ENCODE data around the gene PGAP2.
A peak's percentile ranks its signal among the peaks of the same experiment; 100 is the strongest.

Gene PGAP2

GRCh38 chr11:3824714-3825472 lies 16.5 kb downstream of the PGAP2 start:
- peak overlapping the region; percentile 13 for H3K27ac ChIP-seq (ENCODE audit: low read length)
- peaks cover 22% of the 10 kb centered on the region for H3K4me1 ChIP-seq (ENCODE audit: insufficient read depth, low read length)
- H3K27me3 ChIP-seq (ENCODE audit: insufficient read depth, low read length) = no peaks in the 10 kb centered on the region
- peaks cover 35% of the 10 kb centered on the region for H3K36me3 ChIP-seq (ENCODE audit: insufficient read depth, low read depth, low read length)
- no peaks in the 10 kb centered on the region for H3K9me3 ChIP-seq (ENCODE audit: insufficient read depth, low read depth, low read length)
- no peak overlapping the region for H3K9ac ChIP-seq (ENCODE audit: low read depth, low read length)
- H3K4me3 ChIP-seq (ENCODE audit: low read length) = no peak overlapping the region

DNA sequence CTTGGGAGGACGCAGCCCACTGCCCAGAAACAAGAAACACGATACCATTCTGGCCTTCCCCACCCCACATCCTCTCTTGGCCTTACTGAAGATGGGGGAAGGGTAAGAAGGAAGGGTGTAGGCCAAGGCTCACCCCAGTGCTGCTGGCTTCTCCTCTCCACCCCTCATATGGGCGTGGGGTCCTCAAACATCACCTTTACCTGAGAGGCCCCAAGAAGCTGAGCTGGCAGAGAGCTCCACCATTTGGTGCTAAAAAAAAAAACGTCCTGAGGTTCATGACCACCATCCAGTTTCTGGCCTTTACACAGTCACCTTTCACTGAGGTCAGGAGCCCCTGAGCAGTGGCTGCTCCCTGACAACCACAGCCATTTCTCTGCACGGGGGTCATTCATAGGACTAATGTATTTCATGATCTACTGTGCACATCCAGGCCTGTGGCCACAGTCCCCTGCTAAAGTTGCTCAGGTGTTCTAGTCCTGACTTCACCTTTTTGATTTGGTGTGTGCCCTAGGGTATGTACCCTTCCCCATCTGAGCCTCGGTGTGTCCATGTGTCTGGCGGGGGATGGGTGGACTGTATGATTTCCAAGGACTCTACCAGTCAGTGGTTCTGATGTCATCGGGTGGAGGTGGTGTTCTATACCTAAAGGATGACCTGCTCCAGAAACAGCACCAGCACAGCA lies 17.3 kb downstream of the PGAP2 start:
- no peaks in the 10 kb centered on the region for H3K9me3 ChIP-seq (ENCODE audit: insufficient read depth, low read depth, low read length)
- H3K27ac ChIP-seq (ENCODE audit: low read length) = peak overlapping the region; percentile 79
- no peak overlapping the region for H3K4me3 ChIP-seq (ENCODE audit: low read length)
- peaks cover 22% of the 10 kb centered on the region for H3K4me1 ChIP-seq (ENCODE audit: insufficient read depth, low read length)
- H3K9ac ChIP-seq (ENCODE audit: low read depth, low read length) = peak overlapping the region; percentile 2; the same call in 1 of the 2 replicates
- peaks cover 41% of the 10 kb centered on the region for H3K36me3 ChIP-seq (ENCODE audit: insufficient read depth, low read depth, low read length)
- no peaks in the 10 kb centered on the region for H3K27me3 ChIP-seq (ENCODE audit: insufficient read depth, low read length)

- H3K4me3 ChIP-seq (ENCODE audit: low read length) = peak overlapping the region; percentile 26; the same call in 1 of the 2 replicates
- no peaks in the 10 kb centered on the region for H3K9me3 ChIP-seq (ENCODE audit: insufficient read depth, low read depth, low read length)
- H3K27ac ChIP-seq (ENCODE audit: low read length) = peak overlapping the region; percentile 48
- peaks cover 38% of the 10 kb centered on the region for H3K36me3 ChIP-seq (ENCODE audit: insufficient read depth, low read depth, low read length)
- peak overlapping the region; percentile 21; the same call in 1 of the 2 replicates for H3K9ac ChIP-seq (ENCODE audit: low read depth, low read length)
- H3K27me3 ChIP-seq (ENCODE audit: insufficient read depth, low read length) = no peaks in the 10 kb centered on the region
- H3K4me1 ChIP-seq (ENCODE audit: insufficient read depth, low read length) = peaks cover 22% of the 10 kb centered on the region
Measured at GRCh38 chr11:3826721-3827120, 18.4 kb downstream of the PGAP2 start.

GRCh38 chr11:3827434-3828186 lies 19.2 kb downstream of the PGAP2 start:
- H3K27me3 ChIP-seq (ENCODE audit: insufficient read depth, low read length) = no peaks in the 10 kb centered on the region
- peak overlapping the region; percentile 48 for H3K27ac ChIP-seq (ENCODE audit: low read length)
- peak overlapping the region; percentile 21; the same call in 1 of the 2 replicates for H3K9ac ChIP-seq (ENCODE audit: low read depth, low read length)
- peaks cover 43% of the 10 kb centered on the region for H3K36me3 ChIP-seq (ENCODE audit: insufficient read depth, low read depth, low read length)
- no peaks in the 10 kb centered on the region for H3K9me3 ChIP-seq (ENCODE audit: insufficient read depth, low read depth, low read length)
- peaks cover 22% of the 10 kb centered on the region for H3K4me1 ChIP-seq (ENCODE audit: insufficient read depth, low read length)
- no peak overlapping the region for H3K4me3 ChIP-seq (ENCODE audit: low read length)

GRCh38 chr11:3830088-3830487 lies 21.7 kb downstream of the PGAP2 start:
- Histone ChIP-seq H3K9me3 (ENCODE audit: insufficient read depth, low read depth, low read length) (no peaks in the 10 kb centered on the region), H3K27me3 (ENCODE audit: insufficient read depth, low read length) (no peaks in the 10 kb centered on the region), H3K36me3 (ENCODE audit: insufficient read depth, low read depth, low read length) (peaks cover 43% of the 10 kb centered on the region), H3K9ac (ENCODE audit: low read depth, low read length) (no peak overlapping the region), H3K4me3 (ENCODE audit: low read length) (no peak overlapping the region), H3K27ac (ENCODE audit: low read length) (no peak overlapping the region), H3K4me1 (ENCODE audit: insufficient read depth, low read length) (peaks cover 28% of the 10 kb centered on the region)

GRCh38 chr11:3830730-3831129 lies 22.4 kb downstream of the PGAP2 start:
- Histone ChIP-seq H3K27ac (ENCODE audit: low read length) (no peak overlapping the region), H3K4me3 (ENCODE audit: low read length) (no peak overlapping the region), H3K9ac (ENCODE audit: low read depth, low read length) (no peak overlapping the region), H3K27me3 (ENCODE audit: insufficient read depth, low read length) (no peaks in the 10 kb centered on the region), H3K9me3 (ENCODE audit: insufficient read depth, low read depth, low read length) (no peaks in the 10 kb centered on the region), H3K4me1 (ENCODE audit: insufficient read depth, low read length) (peaks cover 26% of the 10 kb centered on the region), H3K36me3 (ENCODE audit: insufficient read depth, low read depth, low read length) (peaks cover 39% of the 10 kb centered on the region)

GRCh38 chr11:3831378-3832239 lies 23.2 kb downstream of the PGAP2 start:
- H3K9me3 ChIP-seq (ENCODE audit: insufficient read depth, low read depth, low read length) = no peaks in the 10 kb centered on the region
- peaks cover 20% of the 10 kb centered on the region for H3K4me1 ChIP-seq (ENCODE audit: insufficient read depth, low read length)
- H3K36me3 ChIP-seq (ENCODE audit: insufficient read depth, low read depth, low read length) = peaks cover 34% of the 10 kb centered on the region
- H3K9ac ChIP-seq (ENCODE audit: low read depth, low read length) = no peak overlapping the region
- no peak overlapping the region for H3K4me3 ChIP-seq (ENCODE audit: low read length)
- H3K27me3 ChIP-seq (ENCODE audit: insufficient read depth, low read length) = no peaks in the 10 kb centered on the region
- H3K27ac ChIP-seq (ENCODE audit: low read length) = no peak overlapping the region

- H3K9me3 ChIP-seq (ENCODE audit: insufficient read depth, low read depth, low read length) = no peaks in the 10 kb centered on the region
- peaks cover 26% of the 10 kb centered on the region for H3K36me3 ChIP-seq (ENCODE audit: insufficient read depth, low read depth, low read length)
- H3K4me3 ChIP-seq (ENCODE audit: low read length) = no peak overlapping the region
- no peak overlapping the region for H3K27ac ChIP-seq (ENCODE audit: low read length)
- no peak overlapping the region for H3K9ac ChIP-seq (ENCODE audit: low read depth, low read length)
- no peaks in the 10 kb centered on the region for H3K27me3 ChIP-seq (ENCODE audit: insufficient read depth, low read length)
- peaks cover 13% of the 10 kb centered on the region for H3K4me1 ChIP-seq (ENCODE audit: insufficient read depth, low read length)
Measured at GRCh38 chr11:3832816-3833215, 24.5 kb downstream of the PGAP2 start.

DNA sequence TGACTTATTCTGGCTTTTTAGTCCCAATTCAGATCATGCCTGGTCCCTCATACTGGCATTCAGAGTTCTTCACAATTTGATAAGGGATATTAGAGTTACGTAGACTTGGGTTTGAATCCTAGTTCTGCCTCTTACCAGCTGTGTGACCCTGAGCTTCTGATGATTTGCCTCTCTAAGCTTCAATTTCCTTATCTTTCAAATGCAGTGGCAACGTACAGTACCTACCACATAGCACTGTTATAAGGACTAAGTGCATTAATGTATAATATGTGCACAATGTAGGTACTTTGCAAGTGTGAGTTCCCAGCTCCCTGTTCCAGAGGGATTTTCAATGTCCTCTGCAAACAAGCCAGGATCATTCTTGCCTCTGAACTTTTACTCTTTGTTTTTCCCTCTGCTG lies 25.1 kb downstream of the PGAP2 start:
- no peak overlapping the region for H3K9ac ChIP-seq (ENCODE audit: low read depth, low read length)

DNA sequence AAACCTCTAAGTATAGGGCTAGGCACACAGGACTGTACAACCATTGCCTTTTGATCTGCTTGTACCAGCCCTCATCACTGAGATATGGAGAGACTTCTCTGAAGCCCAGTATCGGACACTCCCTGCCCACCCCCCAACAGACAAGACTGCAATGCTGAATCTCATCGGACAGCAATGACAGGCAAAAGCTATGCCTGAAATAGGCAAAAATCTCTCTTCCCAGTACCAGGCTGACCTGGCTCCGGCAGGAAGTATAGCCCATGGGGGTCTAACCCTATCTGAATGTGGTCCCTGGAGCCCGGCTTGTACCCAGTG lies 25.9 kb downstream of the PGAP2 start:
- Histone ChIP-seq H3K27ac (ENCODE audit: low read length) (no peak overlapping the region), H3K4me1 (ENCODE audit: insufficient read depth, low read length) (peaks cover 13% of the 10 kb centered on the region), H3K9me3 (ENCODE audit: insufficient read depth, low read depth, low read length) (no peaks in the 10 kb centered on the region), H3K27me3 (ENCODE audit: insufficient read depth, low read length) (no peaks in the 10 kb centered on the region), H3K9ac (ENCODE audit: low read depth, low read length) (no peak overlapping the region), H3K36me3 (ENCODE audit: insufficient read depth, low read depth, low read length) (peaks cover 20% of the 10 kb centered on the region), H3K4me3 (ENCODE audit: low read length) (no peak overlapping the region)

More for the DNA sequence above, 25.1 kb downstream of the PGAP2 start:
- peaks cover 20% of the 10 kb centered on the region; the same call in 1 of the 2 replicates for H3K36me3 ChIP-seq (ENCODE audit: insufficient read depth, low read depth, low read length)
- H3K4me3 ChIP-seq (ENCODE audit: low read length) = no peak overlapping the region
- no peak overlapping the region for H3K27ac ChIP-seq (ENCODE audit: low read length)
- H3K9me3 ChIP-seq (ENCODE audit: insufficient read depth, low read depth, low read length) = no peaks in the 10 kb centered on the region
- H3K27me3 ChIP-seq (ENCODE audit: insufficient read depth, low read length) = no peaks in the 10 kb centered on the region
- peaks cover 13% of the 10 kb centered on the region for H3K4me1 ChIP-seq (ENCODE audit: insufficient read depth, low read length)

Measured in iPS-20b (cell line).